ENCODE results near the gene SEL1L2. TPM values are rescaled to one million over a fixed set of nuclear protein-coding genes. Genes with fewer than 3 reads are reported as not detected.
"Not testable (repeated sequence)": the region's sequence is repeated elsewhere in the genome, so short reads cannot be mapped to it uniquely, and the experiment has no call there.

SEL1L2 gene
- total RNA-seq, 2 experiments from 2014 or later, result not detected

DNA sequence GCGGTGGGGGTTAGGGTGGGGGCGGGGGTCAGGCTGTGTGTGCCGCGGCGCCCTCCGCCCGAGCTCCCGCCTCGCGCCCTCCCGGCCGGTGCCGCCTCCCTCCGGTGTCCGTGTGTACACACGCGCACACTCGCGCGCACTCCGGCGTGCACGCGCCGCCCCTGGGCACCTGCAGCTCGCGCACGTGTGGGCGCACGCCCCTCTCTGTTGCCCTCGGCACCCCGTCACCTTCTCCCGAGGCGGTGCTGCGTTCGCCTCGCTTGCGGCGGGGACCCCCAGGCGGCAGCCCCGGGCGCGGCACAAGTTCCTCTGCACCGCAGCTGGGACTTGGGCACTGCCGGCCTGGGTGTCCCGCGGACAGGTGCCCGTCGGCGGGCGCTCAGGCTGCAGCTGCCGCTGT is 5.4 kb upstream of the SEL1L2 start:
- Histone ChIP-seq H3K4me3 (ENCODE audit: low read length) (no peak overlapping the region), H3K9me3 (ENCODE audit: control insufficient read depth in 1 of 2, insufficient read depth in 1 of 2, low read length in 2 of 2) (peaks cover 8 to 21% of the 10 kb centered on the region in 2 experiments), H3K36me3 (ENCODE audit: insufficient read depth, low read length) (no peaks in the 10 kb centered on the region), H3K27me3 (ENCODE audit: control insufficient read depth in 1 of 2, insufficient read depth in 2 of 2, low read length in 2 of 2) (peaks cover 3 to 11% of the 10 kb centered on the region in 2 experiments), H3K4me1 (ENCODE audit: insufficient read depth, low read length) (peaks cover 4% of the 10 kb centered on the region), H3K27ac (ENCODE audit: low read depth in 1 of 2, low read length in 2 of 2) (no peak overlapping the region)
- H3K4me1 Mint-ChIP-seq (ENCODE audit: low read depth), result peaks cover 7% of the 10 kb centered on the region
- H3K4me3 Mint-ChIP-seq, result no peak overlapping the region
- H3K9me3 Mint-ChIP-seq, result peaks cover 7% of the 10 kb centered on the region
- H3K27ac Mint-ChIP-seq, result no peak overlapping the region
- no peak for ATAC-seq (ENCODE audit: poor library complexity)
- peaks cover 33% of the 10 kb centered on the region for H3K27me3 Mint-ChIP-seq
- no peaks in the 10 kb centered on the region for H3K36me3 Mint-ChIP-seq (ENCODE audit: low read depth)
- no peak for TF ChIP-seq CTCF (IDR thresholded peaks at IDR 0.05)
- intact Hi-C loops (cut with DNase I, micrococcal nuclease), result no loop called here
- CTCF ChIA-PET, result no interaction called here
- peak in 1 of 14 experiments; percentile 4 for DNase-seq
- POLR2A ChIA-PET, result no interaction called here

DNA sequence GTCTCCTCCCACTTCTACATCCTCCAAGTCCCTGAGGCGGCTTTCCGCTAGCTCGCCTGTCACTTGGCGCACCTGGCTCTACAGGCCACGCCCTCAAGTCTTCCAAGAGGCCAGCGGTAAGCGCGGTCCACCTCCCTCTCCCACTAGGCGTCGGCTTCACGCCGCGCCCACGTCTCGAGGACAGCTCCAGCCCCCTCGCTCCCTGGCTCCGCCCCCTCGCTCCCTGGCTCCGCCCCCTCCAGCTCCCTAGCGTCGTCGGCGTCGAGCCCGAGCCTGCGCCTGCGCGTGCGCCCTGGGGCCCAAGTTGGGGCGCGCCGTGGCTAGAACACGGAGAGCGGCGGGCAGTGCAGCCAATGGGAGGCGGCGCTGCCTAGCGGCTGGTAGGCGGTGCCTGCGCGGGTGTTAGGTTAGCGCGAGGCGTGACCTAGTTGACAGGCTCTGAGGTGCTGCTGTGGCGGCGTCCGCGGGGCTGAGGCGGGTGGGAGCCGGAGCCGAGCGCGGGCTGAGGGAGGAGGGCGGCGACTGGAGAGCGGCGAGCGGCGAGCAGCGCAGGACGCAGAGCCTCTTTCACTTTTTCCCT is 4.8 kb upstream of the SEL1L2 start, which contains the start of gene MACROD2:
TSS of gene MACROD2 (plus strand) at position 431 of the 580 bp plus-strand sequence.
- H3K27ac Mint-ChIP-seq, result no peak within 1 kb of the TSS
- peak in 7 of 14 experiments; percentile 5 to 49 (median 23) for DNase-seq
- ATAC-seq (ENCODE audit: poor library complexity), result no peak

DNA sequence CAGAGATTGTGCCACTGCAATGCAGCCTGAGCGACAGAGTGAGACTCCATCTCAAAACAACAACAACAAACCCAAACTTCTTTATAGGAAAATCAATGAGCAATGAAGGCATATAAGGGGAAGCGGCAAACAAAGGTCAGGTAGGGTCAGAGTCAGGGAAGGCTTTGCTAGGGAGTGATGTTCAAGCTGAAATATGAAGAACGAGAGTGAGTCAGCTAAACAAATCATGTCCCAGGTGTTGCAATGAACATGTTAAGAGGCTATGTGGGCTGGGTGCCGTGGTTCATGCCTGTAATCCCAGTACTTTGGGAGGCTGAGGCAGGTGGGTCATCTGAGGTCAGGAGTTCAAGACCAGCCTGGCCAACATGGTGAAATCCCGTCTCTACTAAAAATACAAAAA is 1.5 kb upstream of the SEL1L2 start:
- H3K36me3 ChIP-seq (ENCODE audit: insufficient read depth, low read length); intact Hi-C loops (cut with DNase I, micrococcal nuclease); DNase-seq; H3K27ac ChIP-seq (ENCODE audit: low read depth in 1 of 2, low read length in 2 of 2); H3K4me1 ChIP-seq (ENCODE audit: insufficient read depth, low read length); ATAC-seq (ENCODE audit: poor library complexity); H3K27ac Mint-ChIP-seq; H3K4me1 Mint-ChIP-seq (ENCODE audit: low read depth); POLR2A ChIA-PET; H3K4me3 ChIP-seq (ENCODE audit: low read length); H3K4me3 Mint-ChIP-seq; CTCF ChIA-PET; H3K9me3 Mint-ChIP-seq; H3K27me3 ChIP-seq (ENCODE audit: control insufficient read depth in 1 of 2, insufficient read depth in 2 of 2, low read length in 2 of 2); H3K36me3 Mint-ChIP-seq (ENCODE audit: low read depth): not testable (repeated sequence)
- H3K9me3 ChIP-seq (ENCODE audit: control insufficient read depth in 1 of 2, insufficient read depth in 1 of 2, low read length in 2 of 2), result peaks cover 8 to 21% of the 10 kb centered on the region in 2 experiments
- peaks cover 17% of the 10 kb centered on the region for H3K27me3 Mint-ChIP-seq

More for the DNA sequence above, 4.8 kb upstream of the SEL1L2 start, which contains the start of gene MACROD2:
- peaks cover 7% of the 10 kb centered on the region for H3K9me3 Mint-ChIP-seq
- H3K36me3 Mint-ChIP-seq (ENCODE audit: low read depth), result no peaks in the 10 kb centered on the region
- Histone ChIP-seq H3K9me3 (ENCODE audit: control insufficient read depth in 1 of 2, insufficient read depth in 1 of 2, low read length in 2 of 2) (peaks cover 8 to 21% of the 10 kb centered on the region in 2 experiments), H3K36me3 (ENCODE audit: insufficient read depth, low read length) (no peaks in the 10 kb centered on the region), H3K4me3 (ENCODE audit: low read length) (no peak within 1 kb of the TSS), H3K27ac (ENCODE audit: low read depth in 1 of 2, low read length in 2 of 2) (no peak within 1 kb of the TSS), H3K27me3 (ENCODE audit: control insufficient read depth in 1 of 2, insufficient read depth in 2 of 2, low read length in 2 of 2) (peaks cover 3 to 11% of the 10 kb centered on the region in 2 experiments), H3K4me1 (ENCODE audit: insufficient read depth, low read length) (peaks cover 4% of the 10 kb centered on the region)
- ChIA-PET POLR2A (no interaction called here), CTCF (no interaction called here)
- H3K4me1 Mint-ChIP-seq (ENCODE audit: low read depth), result peaks cover 7% of the 10 kb centered on the region
- intact Hi-C loops (cut with DNase I, micrococcal nuclease), result no loop called here
- no peak within 1 kb of the TSS for H3K4me3 Mint-ChIP-seq
- H3K27me3 Mint-ChIP-seq, result peaks cover 32% of the 10 kb centered on the region
- TF ChIP-seq CTCF (IDR thresholded peaks at IDR 0.05), result no peak

GRCh38 chr20:13991311-13991710 is 897 bp upstream of the SEL1L2 start:
- no peaks in the 10 kb centered on the region for H3K36me3 ChIP-seq (ENCODE audit: insufficient read depth, low read length)
- Mint-ChIP-seq H3K9me3 (peaks cover 7% of the 10 kb centered on the region), H3K27me3 (peaks cover 11% of the 10 kb centered on the region), H3K27ac (no peak overlapping the region), H3K4me1 (ENCODE audit: low read depth) (peaks cover 2% of the 10 kb centered on the region), H3K36me3 (ENCODE audit: low read depth) (no peaks in the 10 kb centered on the region), H3K4me3 (no peak overlapping the region)
- H3K4me1 ChIP-seq (ENCODE audit: insufficient read depth, low read length), result peaks cover 4% of the 10 kb centered on the region
- ChIA-PET CTCF (no interaction called here), POLR2A (no interaction called here)
- intact Hi-C loops (cut with DNase I, micrococcal nuclease), result no loop called here
- DNase-seq (no peak), ATAC-seq (ENCODE audit: poor library complexity) (no peak)
- H3K9me3 ChIP-seq (ENCODE audit: control insufficient read depth in 1 of 2, insufficient read depth in 1 of 2, low read length in 2 of 2), result peaks cover 8 to 25% of the 10 kb centered on the region in 2 experiments
- no peak for TF ChIP-seq CTCF (IDR thresholded peaks at IDR 0.05)
- H3K27ac ChIP-seq (ENCODE audit: low read depth in 1 of 2, low read length in 2 of 2), result no peak overlapping the region
- H3K27me3 ChIP-seq (ENCODE audit: control insufficient read depth in 1 of 2, insufficient read depth in 2 of 2, low read length in 2 of 2), result peaks cover 2 to 5% of the 10 kb centered on the region in 2 experiments
- no peak overlapping the region for H3K4me3 ChIP-seq (ENCODE audit: low read length)
